IMR-90 (cell line): ENCODE measurements around the gene GOLIM4. TPM values are rescaled to one million over a fixed set of nuclear protein-coding genes. Genes with fewer than 3 reads are reported as not detected.

Experiments used
- ATAC-seq: fragments of 200-7000 bp; cut with Tn5 transposase; 2 replicates; pipeline ENCODE4 v1.9.1; 2020; ENCODE audit warnings: low read depth, mild to moderate bottlenecking, moderate library complexity
- BruUV-seq: library from RNA; stranded (reverse); fragments of 400-500 nt; replicated peaks from 2 replicates; lab custom pipeline; 2021; lab: Mats Ljungman, UMichigan
- CTCF ChIA-PET: fragments of 300-600 bp; formaldehyde crosslinking; extraction: SDS; loops from one replicate; lab custom pipeline; 2021; ENCODE audit warnings: antibody characterized with exemption; lab: Yijun Ruan, JAX
- POLR2A ChIA-PET: fragments of 300-600 bp; sonication (Branson Sonifier 250); formaldehyde crosslinking; loops from one replicate; lab custom pipeline; 2022; ENCODE audit warnings: antibody characterized with exemption; ENCODE audit not compliant: unreplicated experiment; lab: Charles Lee
- DNase-seq: peaks from one replicate; pipeline ENCODE4 v3.0.0; 2013
- H2AFZ ChIP-seq: replicated peaks from 2 replicates; pipeline ENCODE3; 2013; ENCODE audit warnings: low read length, mild to moderate bottlenecking; ENCODE audit not compliant: poor library complexity
- H2AK5ac ChIP-seq: 2 replicates; pipeline ENCODE4 v1.6.1; 2013; ENCODE audit warnings: low read depth, low read length, inconsistent platforms
- H2AK9ac ChIP-seq: replicated peaks from 2 replicates; pipeline ENCODE3; 2013; ENCODE audit warnings: mild to moderate bottlenecking, low read depth, low read length, moderate library complexity; ENCODE audit not compliant: poor library complexity
- H2BK120ac ChIP-seq: 2 replicates; pipeline ENCODE4 v1.6.1; 2013; ENCODE audit warnings: low read depth, low read length, inconsistent platforms
- H2BK15ac ChIP-seq: 3 replicates; pipeline ENCODE4 v1.6.1; 2013; ENCODE audit warnings: low read depth, low read length, inconsistent platforms
- H2BK20ac ChIP-seq: 2 replicates; pipeline ENCODE4 v1.6.1; 2013; ENCODE audit warnings: low read depth, mild to moderate bottlenecking, inconsistent platforms, low read length, moderate library complexity
- H2BK5ac ChIP-seq: 2 replicates; pipeline ENCODE4 v1.6.1; 2013; ENCODE audit warnings: mild to moderate bottlenecking, low read depth, low read length, inconsistent platforms; ENCODE audit not compliant: poor library complexity, severe bottlenecking
- H3K14ac ChIP-seq: replicated peaks from 2 replicates; pipeline ENCODE4 v1.6.1; 2013; ENCODE audit warnings: low read depth, low read length, inconsistent platforms
- H3K18ac ChIP-seq: 2 replicates; pipeline ENCODE4 v1.6.1; 2013; ENCODE audit warnings: low read depth, low read length, control low read depth
- H3K23ac ChIP-seq: 2 replicates; pipeline ENCODE4 v1.6.1; 2013; ENCODE audit warnings: low read depth, low read length, inconsistent platforms
- H3K27ac ChIP-seq: 2 replicates; pipeline ENCODE4 v1.5.1; 2013; ENCODE audit warnings: mild to moderate bottlenecking, control low read depth, low read length; ENCODE audit not compliant: insufficient read depth
- H3K27me3 ChIP-seq: 2 replicates; pipeline ENCODE4 v1.6.1; 2013; ENCODE audit warnings: low read length; ENCODE audit not compliant: control insufficient read depth, insufficient read depth
- H3K36me3 ChIP-seq: 2 replicates; pipeline ENCODE4 v1.6.1; 2013; ENCODE audit warnings: low read length, mixed read lengths; ENCODE audit not compliant: control insufficient read depth, insufficient read depth
- H3K4ac ChIP-seq: 2 replicates; pipeline ENCODE4 v1.6.1; 2013; ENCODE audit warnings: low read depth, low read length, inconsistent platforms
- H3K4me1 ChIP-seq: 2 replicates; pipeline ENCODE4 v1.6.1; 2013; ENCODE audit warnings: low read length, mixed read lengths; ENCODE audit not compliant: control insufficient read depth, insufficient read depth
- H3K4me2 ChIP-seq: 2 replicates; pipeline ENCODE4 v1.6.1; 2013; ENCODE audit warnings: low read depth, mild to moderate bottlenecking, control low read depth, low read length, moderate library complexity
- H3K4me3 ChIP-seq: 2 replicates; pipeline ENCODE4 v1.5.1; 2013; ENCODE audit warnings: low read depth, mild to moderate bottlenecking, control low read depth, low read length, moderate library complexity; ENCODE audit not compliant: insufficient read depth
- H3K56ac ChIP-seq: 2 replicates; pipeline ENCODE4 v1.6.1; 2013; ENCODE audit warnings: low read length, inconsistent platforms; ENCODE audit not compliant: insufficient read depth; ENCODE audit errors: extremely low read depth
- H3K79me1 ChIP-seq, 2 experiments: 2 replicates each; pipeline ENCODE4 v1.6.1; 2013; ENCODE audit warnings: low read length in 2 of 2, inconsistent platforms in 1 of 2, low read depth in 1 of 2
- H3K9ac ChIP-seq: 2 replicates; pipeline ENCODE4 v1.6.1; 2013; ENCODE audit warnings: low read depth, low read length, control low read depth
- H3K9me1 ChIP-seq: 2 replicates; pipeline ENCODE4 v1.6.1; 2013; ENCODE audit warnings: low read length, inconsistent platforms; ENCODE audit not compliant: insufficient read depth
- H3K9me3 ChIP-seq: 2 replicates; pipeline ENCODE4 v1.6.1; 2013; ENCODE audit warnings: low read length; ENCODE audit not compliant: control insufficient read depth, insufficient read depth
- H4K20me1 ChIP-seq: 2 replicates; pipeline ENCODE4 v1.6.1; 2013; ENCODE audit warnings: low read length, inconsistent platforms; ENCODE audit not compliant: insufficient read depth
- H4K5ac ChIP-seq: 2 replicates; pipeline ENCODE4 v1.6.1; 2013; ENCODE audit warnings: mild to moderate bottlenecking, low read depth, low read length, control low read depth
- H4K8ac ChIP-seq, 2 experiments: 2 replicates each; pipeline ENCODE4 v1.6.1; 2013; ENCODE audit warnings: low read depth in 2 of 2, low read length in 2 of 2, control low read depth in 1 of 2, inconsistent platforms in 1 of 2
- H4K91ac ChIP-seq: 2 replicates; pipeline ENCODE4 v1.6.1; 2013; ENCODE audit warnings: low read depth, low read length, inconsistent platforms; ENCODE audit not compliant: insufficient read depth
- CEBPB ChIP-seq: IDR thresholded peaks from 2 replicates; pipeline ENCODE4 v1.6.1; 2012; ENCODE audit warnings: low read depth, low read length, improper control_type of control experiment
- CHD1 ChIP-seq: IDR thresholded peaks from 2 replicates; pipeline ENCODE4 v1.6.1; 2012; ENCODE audit warnings: low read depth, low read length, improper control_type of control experiment
- ELK1 ChIP-seq: fragments of 150-350 bp; IDR thresholded peaks from 2 replicates; pipeline ENCODE4 v1.6.1; 2016; ENCODE audit warnings: low read depth, mild to moderate bottlenecking, low read length, moderate library complexity, borderline replicate concordance
- MAFK ChIP-seq: IDR thresholded peaks from 2 replicates; pipeline ENCODE4 v1.6.1; 2012; ENCODE audit warnings: low read depth, low read length, improper control_type of control experiment
- MXI1 ChIP-seq: IDR thresholded peaks from 2 replicates; pipeline ENCODE4 v1.6.1; 2012; ENCODE audit warnings: low read depth, mild to moderate bottlenecking, low read length, moderate library complexity, borderline replicate concordance
- NFE2L2 ChIP-seq: fragments of 150-350 bp; IDR thresholded peaks from 2 replicates; pipeline ENCODE4 v1.6.1; 2016; ENCODE audit warnings: low read depth, mild to moderate bottlenecking, low read length
- POLR2A ChIP-seq: IDR thresholded peaks from 2 replicates; pipeline ENCODE4 v1.6.1; 2012; ENCODE audit warnings: mild to moderate bottlenecking, low read depth, low read length
- RAD21 ChIP-seq: IDR thresholded peaks from 2 replicates; pipeline ENCODE4 v1.6.1; 2012; ENCODE audit warnings: low read length, improper control_type of control experiment
- RCOR1 ChIP-seq: IDR thresholded peaks from 2 replicates; pipeline ENCODE4 v1.6.1; 2012; ENCODE audit warnings: mild to moderate bottlenecking, low read length, improper control_type of control experiment; ENCODE audit not compliant: insufficient replicate concordance
- SMC3 ChIP-seq: fragments of 150-350 bp; IDR thresholded peaks from 2 replicates; pipeline ENCODE4 v1.6.1; 2016; ENCODE audit warnings: low read depth, mild to moderate bottlenecking, antibody characterized with exemption, low read length, moderate library complexity
- USF2 ChIP-seq: fragments of 150-350 bp; IDR thresholded peaks from 2 replicates; pipeline ENCODE4 v1.6.1; 2017; ENCODE audit warnings: mild to moderate bottlenecking, antibody characterized with exemption, low read length, low read depth
- WGBS, 2 experiments: methylation state at CpG; one replicate each; pipeline versions ENCODE4 v1.1.5 to v1.1.7; 2013; ENCODE audit warnings: missing lambda C conversion rate in 2 of 2; ENCODE audit not compliant: insufficient read length in 1 of 2; ENCODE audit errors: extremely low coverage in 2 of 2; 5-methylcytosine and 5-hydroxymethylcytosine counted together
- dilution Hi-C: fragments of 300-500 bp; cut with HindIII; formaldehyde crosslinking; loops from one replicate; pipeline ENCODE4 v1.14.3; 2018; ENCODE audit warnings: low sequenced_read_pairs; ENCODE audit not compliant: unreplicated experiment
- in situ Hi-C: fragments of 300-500 bp; cut with MboI; formaldehyde crosslinking; loops from 3 replicates; pipeline ENCODE4 v1.14.3; 2019; ENCODE audit warnings: low sequenced_read_pairs, inconsistent platforms, mixed read lengths
- intact Hi-C: fragments of 100-400 bp; cut with micrococcal nuclease; formaldehyde crosslinking; loops from 2 replicates; pipeline ENCODE4 v1.10.0; 2022
- polyA plus RNA-seq, 3 experiments: library from polyadenylated mRNA; depleted of rRNA; stranded (reverse); fragments of >200 nt; gene quantifications; 2 replicates each; pipeline ENCODE4 v1.2.3, GENCODE V29; 2012; ENCODE audit warnings: low replicate concordance in 1 of 3
- total RNA-seq: library from RNA; depleted of rRNA; stranded (reverse); fragments of >200 nt; gene quantifications from 2 replicates; pipeline ENCODE4 v1.2.3, GENCODE V29; 2012

Gene GOLIM4
- total and polyA plus RNA-seq, 2 of the 4 experiments (the other 2 are of a cell fraction), result 44.6 to 71.2 TPM

- no peak overlapping the region for H3K4ac ChIP-seq
- H3K56ac ChIP-seq, result no peak overlapping the region
- H2AK9ac ChIP-seq, result no peak overlapping the region
- H3K36me3 ChIP-seq, result no peaks in the 10 kb centered on the region; the same call in 1 of the 2 replicates
- no peak overlapping the region for H3K4me3 ChIP-seq
- peak overlapping the region; percentile 26 for H2BK5ac ChIP-seq
- no peak overlapping the region for H3K27ac ChIP-seq
- H3K4me1 ChIP-seq, result peaks cover 12% of the 10 kb centered on the region
- no peak overlapping the region for H3K18ac ChIP-seq
- in situ Hi-C loops, result loop anchor here (25.0 kb wide), 2 partner anchors 1024 to 1674 kb away; partner anchors contain the start of genes ACTRT3, MYNN and TERC
- BruUV-seq, result no TSS peak
- peaks cover 5 to 62% of the 10 kb centered on the region in 2 experiments for H3K79me1 ChIP-seq
- no peak overlapping the region for H3K23ac ChIP-seq
- dilution Hi-C loops, result no loop called here
- H2AK5ac ChIP-seq, result no peak overlapping the region
- ChIA-PET CTCF (interaction anchor here (1.0 to 2.6 kb wide), 5 partner anchors 10 to 98 kb away, joined by 3 to 7 read pairs (median 4); no protein-coding TSS in a partner anchor), POLR2A (no interaction called here)
- H4K8ac ChIP-seq, result no peak overlapping the region
- no peak overlapping the region for H3K9ac ChIP-seq
- H3K27me3 ChIP-seq, result no peaks in the 10 kb centered on the region
- no peak overlapping the region for H2BK15ac ChIP-seq
- no peak overlapping the region for H2BK20ac ChIP-seq
- WGBS, 2 experiments, result 67% methylated on average over 1 of the region's 3 CpGs; no CpG with 5 or more reads in 1 of the 2 experiments
- H2BK120ac ChIP-seq, result no peak overlapping the region
- H4K5ac ChIP-seq, result no peak overlapping the region; the same call in 1 of the 2 replicates
- H4K91ac ChIP-seq, result 0 out of 2 replicates have a peak overlapping the region, but pooled peaks have one; percentile 0
- H4K20me1 ChIP-seq, result peaks cover 22% of the 10 kb centered on the region; the same call in 1 of the 2 replicates
- H3K14ac ChIP-seq, result no peak overlapping the region
- no peaks in the 10 kb centered on the region for H3K9me3 ChIP-seq
- H3K4me2 ChIP-seq, result no peak overlapping the region
- ATAC-seq (no peak), DNase-seq (no peak)
- H3K9me1 ChIP-seq, result no peaks in the 10 kb centered on the region
- TF ChIP-seq ELK1, result no peak
- TF ChIP-seq NFE2L2, result no peak
- no peak for TF ChIP-seq POLR2A
- no peak for TF ChIP-seq MXI1
- TF ChIP-seq CEBPB, result no peak
- TF ChIP-seq MAFK, result no peak
- TF ChIP-seq RAD21, result no peak
- no peak for TF ChIP-seq USF2
- no peak for TF ChIP-seq RCOR1
- TF ChIP-seq SMC3, result no peak
- no peak for TF ChIP-seq CHD1
- no peak overlapping the region for H2AFZ ChIP-seq
- intact Hi-C loops, result no loop called here
These were observed 7.5 kb downstream of the GOLIM4 start for GRCh38 chr3:168088106-168088720.
